GM12872 (cell line): ENCODE data around the gene CD55.

Experiments used
- TF ChIP-seq, protein P1 (sequence below): IDR thresholded peaks from 3 replicates; pipeline ENCODE4 v1.5.1; 2011; ENCODE audit warnings: low read depth, mild to moderate bottlenecking, low read length, moderate library complexity; ENCODE audit not compliant: insufficient read depth

The CD55 gene

DNA sequence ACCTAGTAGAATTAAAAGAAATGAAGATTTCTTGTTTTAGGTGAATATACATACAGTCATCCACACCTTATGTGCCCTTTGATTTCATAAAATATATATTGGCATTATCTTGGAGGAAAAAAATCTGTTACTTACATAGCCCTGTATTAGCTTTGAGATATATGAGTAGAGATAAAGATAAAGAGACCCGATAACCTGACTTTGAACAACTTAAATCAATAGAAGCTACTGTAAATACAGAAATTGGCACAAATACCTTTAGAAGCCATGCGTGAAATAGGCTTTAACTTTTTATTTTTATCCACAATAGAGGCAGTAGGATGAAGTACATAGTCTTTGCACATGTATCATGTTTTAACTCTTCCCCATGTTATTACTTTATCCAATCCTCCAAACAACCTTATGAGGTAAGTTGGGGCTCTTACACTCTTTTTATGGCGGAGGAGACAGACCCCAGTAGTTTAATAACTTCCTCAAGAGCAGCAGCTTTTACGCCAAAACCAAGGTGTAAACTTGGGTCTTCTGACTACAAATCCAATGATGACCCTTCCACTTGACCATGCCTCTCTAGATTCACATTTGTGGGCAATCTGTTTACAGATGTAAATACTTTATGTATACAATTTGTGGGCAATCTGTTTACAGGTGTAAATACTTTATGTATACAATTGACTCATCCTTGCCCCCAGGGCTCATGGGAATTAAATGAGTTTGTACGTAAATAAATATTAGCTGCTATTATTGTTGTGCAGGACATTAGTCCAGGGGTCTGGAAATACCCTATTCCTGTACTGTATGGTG is 2.1 kb downstream of the CD55 start:
- TF ChIP-seq, protein P1, sequence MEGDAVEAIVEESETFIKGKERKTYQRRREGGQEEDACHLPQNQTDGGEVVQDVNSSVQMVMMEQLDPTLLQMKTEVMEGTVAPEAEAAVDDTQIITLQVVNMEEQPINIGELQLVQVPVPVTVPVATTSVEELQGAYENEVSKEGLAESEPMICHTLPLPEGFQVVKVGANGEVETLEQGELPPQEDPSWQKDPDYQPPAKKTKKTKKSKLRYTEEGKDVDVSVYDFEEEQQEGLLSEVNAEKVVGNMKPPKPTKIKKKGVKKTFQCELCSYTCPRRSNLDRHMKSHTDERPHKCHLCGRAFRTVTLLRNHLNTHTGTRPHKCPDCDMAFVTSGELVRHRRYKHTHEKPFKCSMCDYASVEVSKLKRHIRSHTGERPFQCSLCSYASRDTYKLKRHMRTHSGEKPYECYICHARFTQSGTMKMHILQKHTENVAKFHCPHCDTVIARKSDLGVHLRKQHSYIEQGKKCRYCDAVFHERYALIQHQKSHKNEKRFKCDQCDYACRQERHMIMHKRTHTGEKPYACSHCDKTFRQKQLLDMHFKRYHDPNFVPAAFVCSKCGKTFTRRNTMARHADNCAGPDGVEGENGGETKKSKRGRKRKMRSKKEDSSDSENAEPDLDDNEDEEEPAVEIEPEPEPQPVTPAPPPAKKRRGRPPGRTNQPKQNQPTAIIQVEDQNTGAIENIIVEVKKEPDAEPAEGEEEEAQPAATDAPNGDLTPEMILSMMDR, result no peak

DNA sequence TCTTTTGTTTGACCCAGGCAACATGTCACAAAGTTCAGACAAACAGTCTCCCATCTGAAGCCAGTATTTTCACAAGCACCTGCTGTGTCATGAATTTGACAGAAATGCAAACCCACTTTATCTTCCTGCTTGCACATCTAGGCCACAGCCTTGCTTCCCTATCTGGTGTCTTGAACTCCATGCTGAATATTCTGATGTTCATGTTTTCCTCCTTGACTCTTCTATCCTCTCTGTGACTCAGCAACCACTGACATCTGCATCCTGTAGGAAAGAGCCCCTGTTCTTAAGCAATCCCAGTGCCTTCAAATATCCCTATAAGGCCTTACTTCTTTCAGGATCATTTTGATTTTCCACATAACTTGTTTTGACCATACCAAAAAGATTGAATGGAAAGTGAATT is 6.5 kb downstream of the CD55 start:
- TF ChIP-seq, protein P1, result no peak

DNA sequence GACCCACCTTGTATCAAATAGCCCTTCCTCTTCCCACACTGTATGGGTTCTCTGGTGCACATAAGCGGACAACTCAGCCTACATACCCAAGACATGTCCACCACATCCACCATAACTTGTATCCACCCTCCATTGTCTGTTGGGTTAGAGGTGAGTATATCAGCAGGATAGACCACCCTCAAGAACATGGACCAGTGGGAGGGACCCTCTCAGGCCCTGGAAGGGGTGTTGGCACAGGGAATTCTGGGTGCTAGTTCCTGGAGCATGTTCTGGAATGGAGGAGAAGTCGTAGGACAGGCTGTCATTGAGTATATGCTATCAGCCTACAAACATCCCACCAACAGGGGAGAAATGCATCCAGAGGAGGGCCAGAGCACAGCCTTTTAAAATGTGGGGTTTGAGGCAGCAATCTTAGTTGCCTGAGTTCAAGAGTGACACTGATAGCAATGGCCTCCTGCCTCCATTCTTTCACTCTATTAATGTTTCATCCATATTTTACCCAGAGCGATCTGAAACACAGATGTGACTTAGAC is 7.5 kb downstream of the CD55 start:
- TF ChIP-seq, protein P1, result no peak

DNA sequence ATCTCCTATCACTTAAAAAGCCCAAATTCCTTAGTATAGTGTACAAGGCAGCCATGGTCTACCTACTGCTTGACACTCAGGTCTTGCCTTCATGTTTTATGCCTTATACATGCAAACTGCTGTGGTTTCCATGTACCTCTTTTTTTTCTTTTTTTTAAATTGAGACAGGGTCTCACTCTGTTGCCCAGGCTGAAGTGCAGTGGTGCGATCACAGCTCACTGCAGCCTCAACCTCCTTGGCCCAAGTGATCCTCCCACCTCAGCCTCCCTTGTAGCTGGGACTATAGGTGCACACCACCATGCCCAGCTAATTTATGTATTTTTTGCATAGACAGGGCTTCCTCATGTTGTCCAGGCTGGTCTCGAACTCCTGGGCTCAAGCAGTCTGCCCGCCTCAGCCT is 8.0 kb downstream of the CD55 start:
- TF ChIP-seq, protein P1, result no peak

DNA sequence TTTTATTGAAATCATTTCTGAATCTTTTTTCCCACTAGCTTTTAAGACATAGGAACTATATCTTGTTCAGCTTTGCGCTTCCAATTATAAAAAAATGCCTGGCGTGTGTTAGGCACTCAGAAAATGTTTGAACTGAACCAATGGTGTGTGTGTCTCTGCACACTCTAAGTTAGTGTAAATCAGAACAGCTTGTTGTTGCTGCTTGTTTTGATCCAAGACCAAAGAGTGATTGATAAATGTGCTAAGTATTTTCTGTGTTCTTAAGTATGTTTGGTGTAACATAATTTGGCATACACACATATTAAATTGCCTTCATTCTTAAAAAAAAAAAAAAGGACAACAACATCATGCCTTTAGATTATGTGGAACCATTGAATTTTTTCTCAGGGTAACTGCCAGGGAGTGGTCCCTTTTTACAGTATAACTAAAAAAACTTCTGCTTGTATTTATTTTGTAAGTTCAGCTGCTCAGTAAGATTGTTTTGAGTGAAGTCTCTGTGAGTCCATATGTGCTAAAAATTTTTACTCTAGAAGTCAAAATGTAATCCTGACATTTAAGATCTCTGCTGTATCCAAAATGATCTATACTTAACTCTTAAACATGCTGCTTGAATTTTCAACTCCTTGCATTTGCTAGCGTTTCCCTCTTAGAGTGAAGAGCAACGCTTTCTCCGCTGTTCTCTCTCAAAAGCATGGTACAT is 8.7 kb downstream of the CD55 start:
- TF ChIP-seq, protein P1, result no peak

DNA sequence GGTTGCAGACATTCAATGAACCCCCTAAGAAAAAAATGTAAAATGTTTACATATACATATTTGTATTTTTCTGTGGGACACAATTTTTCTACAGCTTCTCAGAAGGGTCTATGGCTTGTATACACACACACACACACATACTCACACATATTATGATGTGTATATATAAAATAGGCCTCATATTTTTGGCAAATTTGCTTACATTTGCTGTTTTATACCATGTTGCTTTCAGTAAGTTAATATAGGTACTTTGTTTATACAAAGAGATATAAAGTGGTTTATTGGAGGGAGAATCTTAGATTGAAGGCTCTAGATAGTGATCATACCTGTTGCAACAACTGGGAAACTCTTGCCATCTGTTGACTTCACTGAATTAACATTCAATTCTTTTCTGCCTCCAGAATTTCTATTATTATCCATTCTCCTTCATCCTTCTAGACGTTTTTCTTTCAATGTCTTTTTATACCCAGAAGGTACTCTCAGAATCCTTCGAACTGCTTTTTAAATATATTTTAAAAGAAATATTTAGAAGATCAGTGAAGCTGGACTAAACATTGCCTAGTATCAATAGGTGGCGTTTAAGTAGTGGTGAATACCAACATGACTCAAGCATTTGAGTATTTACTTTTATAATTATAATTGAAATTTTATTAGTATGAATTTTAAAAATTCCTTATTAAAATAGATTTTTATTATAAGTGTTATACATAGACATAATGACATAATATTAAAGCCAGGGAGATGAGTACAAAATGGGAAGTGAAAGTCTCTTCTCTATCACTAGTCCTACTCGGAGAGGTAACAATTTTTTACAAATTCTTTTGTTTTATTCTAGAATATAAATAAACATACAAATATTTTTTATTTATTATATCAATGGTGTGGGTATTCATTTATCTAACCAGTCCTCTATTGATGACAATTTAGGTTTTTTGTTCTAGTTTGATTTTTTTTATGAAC is 10.2 kb downstream of the CD55 start:
- TF ChIP-seq, protein P1, result no peak
